Astrocyte (in vitro differentiated cells and primary cell): ENCODE results near the gene NCOA3.

Experiments used
- EZH2 ChIP-seq: IDR thresholded peaks from 2 replicates; pipeline ENCODE4 v1.6.1; 2012; ENCODE audit warnings: mild to moderate bottlenecking, low read length, inconsistent platforms; ENCODE audit not compliant: insufficient read depth
- TF ChIP-seq, protein P1 (sequence below): IDR thresholded peaks from 2 replicates; pipeline ENCODE4 v1.5.1; 2011; ENCODE audit warnings: low read depth, mild to moderate bottlenecking, inconsistent platforms, low read length, moderate library complexity; ENCODE audit not compliant: insufficient read depth

DNA sequence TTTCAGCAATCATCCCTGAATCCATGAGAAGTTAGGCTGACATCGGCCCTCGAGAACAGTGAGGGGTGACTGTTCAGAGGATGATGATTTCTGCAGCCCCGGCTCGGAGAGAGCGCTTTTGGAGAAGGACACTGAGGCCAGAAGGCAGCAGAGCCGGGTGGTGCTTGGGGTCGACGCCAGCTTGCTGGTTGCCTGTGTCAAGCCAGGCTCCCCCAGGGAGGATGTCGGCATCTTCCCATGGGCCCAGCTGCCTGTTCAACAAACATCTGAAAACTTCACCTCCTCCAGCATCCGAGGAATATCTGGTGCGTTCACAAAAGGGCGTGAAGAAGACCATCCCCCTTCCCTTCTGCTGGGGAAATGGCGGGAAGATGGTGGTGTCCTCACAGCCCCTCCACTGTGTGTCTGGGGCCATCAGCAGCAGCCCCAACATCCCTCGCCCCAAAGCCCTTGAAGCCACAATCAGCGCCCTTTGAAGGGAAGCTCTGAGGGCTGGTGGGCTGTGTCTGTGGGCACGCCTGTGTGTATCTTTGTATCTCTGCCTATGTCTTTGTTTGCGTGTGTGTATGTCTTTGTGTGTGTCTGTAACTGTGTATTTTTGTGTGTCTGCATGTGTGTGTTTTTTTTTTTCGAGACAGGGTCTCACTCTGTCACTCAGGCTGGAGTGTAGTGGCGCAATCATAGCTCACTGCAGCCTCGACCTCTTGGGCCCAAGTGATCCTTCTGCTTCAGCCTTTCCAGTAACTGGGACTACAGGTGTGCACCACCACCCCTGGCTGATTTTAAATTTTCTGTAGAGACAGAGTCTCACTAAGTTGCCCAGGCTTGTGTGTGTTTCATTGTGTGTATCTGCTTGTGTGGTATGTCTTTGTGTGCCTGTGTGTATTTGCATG is 185.7 kb downstream of the NCOA3 start:
- TF ChIP-seq, protein P1, sequence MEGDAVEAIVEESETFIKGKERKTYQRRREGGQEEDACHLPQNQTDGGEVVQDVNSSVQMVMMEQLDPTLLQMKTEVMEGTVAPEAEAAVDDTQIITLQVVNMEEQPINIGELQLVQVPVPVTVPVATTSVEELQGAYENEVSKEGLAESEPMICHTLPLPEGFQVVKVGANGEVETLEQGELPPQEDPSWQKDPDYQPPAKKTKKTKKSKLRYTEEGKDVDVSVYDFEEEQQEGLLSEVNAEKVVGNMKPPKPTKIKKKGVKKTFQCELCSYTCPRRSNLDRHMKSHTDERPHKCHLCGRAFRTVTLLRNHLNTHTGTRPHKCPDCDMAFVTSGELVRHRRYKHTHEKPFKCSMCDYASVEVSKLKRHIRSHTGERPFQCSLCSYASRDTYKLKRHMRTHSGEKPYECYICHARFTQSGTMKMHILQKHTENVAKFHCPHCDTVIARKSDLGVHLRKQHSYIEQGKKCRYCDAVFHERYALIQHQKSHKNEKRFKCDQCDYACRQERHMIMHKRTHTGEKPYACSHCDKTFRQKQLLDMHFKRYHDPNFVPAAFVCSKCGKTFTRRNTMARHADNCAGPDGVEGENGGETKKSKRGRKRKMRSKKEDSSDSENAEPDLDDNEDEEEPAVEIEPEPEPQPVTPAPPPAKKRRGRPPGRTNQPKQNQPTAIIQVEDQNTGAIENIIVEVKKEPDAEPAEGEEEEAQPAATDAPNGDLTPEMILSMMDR: no peak
- TF ChIP-seq EZH2: no peak
